HepG2 (cell line): ENCODE measurements around the gene NBEA. TPM values are rescaled to one million over a fixed set of nuclear protein-coding genes. Genes with fewer than 3 reads are reported as not detected.

Source experiments
- CBX2 ChIP-seq, 2 experiments: fragments of 200-600 bp in 1 of 2; sonication (generic); formaldehyde crosslinking in 1 of 2; IDR thresholded peaks; 2 replicates each; pipeline versions ENCODE4 v1.7.0 to v1.8.1; 2018 to 2022; ENCODE audit warnings: low read depth in 2 of 2, low read length in 1 of 2, mild to moderate bottlenecking in 1 of 2, missing genetic modification reagents in 1 of 2
- ELF1 ChIP-seq: sonication (generic); formaldehyde crosslinking; IDR thresholded peaks from 2 replicates; pipeline ENCODE4 v1.4.0; 2020; ENCODE audit warnings: missing genetic modification reagents
- FOXM1 ChIP-seq: sonication (generic); formaldehyde crosslinking; IDR thresholded peaks from 2 replicates; pipeline ENCODE4 v1.5.0; 2020; ENCODE audit warnings: missing genetic modification reagents
- HOXA7 ChIP-seq: sonication (generic); formaldehyde crosslinking; IDR thresholded peaks from 2 replicates; pipeline ENCODE4 v1.8.1; 2022; ENCODE audit warnings: mild to moderate bottlenecking, missing genetic modification reagents, moderate library complexity
- KLF11 ChIP-seq: IDR thresholded peaks from 2 replicates; pipeline ENCODE4 v1.6.1; 2016; ENCODE audit warnings: missing compliant biosample characterization
- KLF15 ChIP-seq: sonication (generic); formaldehyde crosslinking; IDR thresholded peaks from 2 replicates; pipeline ENCODE4 v1.8.1; 2023; ENCODE audit warnings: borderline replicate concordance, mild to moderate bottlenecking, inconsistent platforms, missing genetic modification reagents, mixed read lengths
- MIER3 ChIP-seq: IDR thresholded peaks from 2 replicates; pipeline ENCODE4 v1.6.1; 2016; ENCODE audit warnings: missing compliant biosample characterization, borderline replicate concordance
- PTBP1 ChIP-seq: fragments of 200-400 bp; formaldehyde crosslinking; IDR thresholded peaks from 2 replicates; pipeline ENCODE4 v1.6.1; 2018; ENCODE audit warnings: low read length, low read depth; ENCODE audit not compliant: poor library complexity, severe bottlenecking
- RBM39 ChIP-seq: fragments of 200-400 bp; formaldehyde crosslinking; IDR thresholded peaks from one replicate; pipeline ENCODE4 v1.6.1; 2018; ENCODE audit warnings: antibody characterized with exemption, mild to moderate bottlenecking, low read depth, low read length; ENCODE audit not compliant: poor library complexity, severe bottlenecking
- RCOR2 ChIP-seq: IDR thresholded peaks from 2 replicates; pipeline ENCODE4 v1.6.1; 2016; ENCODE audit warnings: missing biosample characterization, missing genetic modification reagents
- STAG1 ChIP-seq: sonication (generic); formaldehyde crosslinking; IDR thresholded peaks from 2 replicates; pipeline ENCODE4 v1.4.0; 2020; ENCODE audit warnings: missing genetic modification reagents
- ZNF891 ChIP-seq: sonication (generic); formaldehyde crosslinking; IDR thresholded peaks from 2 replicates; pipeline ENCODE4 v1.5.0; 2020; ENCODE audit warnings: mild to moderate bottlenecking, missing genetic modification reagents
- polyA plus RNA-seq, 8 experiments: library from polyadenylated mRNA; depleted of rRNA in 3 of 8; stranded (reverse) in 7 of 8; unstranded in 1 of 8; fragments of >200 nt; fragmentation: Illumina TruSeq in 4 of 8; extraction: Trizol in 4 of 8; gene quantifications; 2 replicates each; pipeline versions ENCODE4 v1.2.1 to v1.2.3, GENCODE V29; 2011 to 2016; ENCODE audit warnings: low read depth in 4 of 8, missing spikeins in 1 of 8, mixed read lengths in 1 of 8; ENCODE audit not compliant: insufficient read depth in 1 of 8
- total RNA-seq, 5 experiments: library from RNA; depleted of rRNA; stranded (reverse); fragments of >200 nt; fragmentation: Illumina TruSeq; extraction: Trizol; gene quantifications; 2 replicates each; pipeline ENCODE4 v1.2.3, GENCODE V29; 2016; ENCODE audit warnings: low read depth in 1 of 5
- TF ChIP-seq, protein P1 (sequence below): sonication (generic); formaldehyde crosslinking; IDR thresholded peaks from one replicate; pipeline ENCODE4 v1.5.1; 2020; ENCODE audit warnings: mild to moderate bottlenecking, missing genetic modification reagents; ENCODE audit errors: not compliant biosample characterization
- TF ChIP-seq, protein P2 (sequence below): sonication (generic); formaldehyde crosslinking; IDR thresholded peaks from 2 replicates; pipeline ENCODE4 v1.4.0; 2020; ENCODE audit warnings: missing genetic modification reagents, borderline replicate concordance
- TF ChIP-seq, protein P3 (sequence below): sonication (generic); formaldehyde crosslinking; IDR thresholded peaks from 2 replicates; pipeline ENCODE4 v1.8.0; 2022; ENCODE audit warnings: missing genetic modification reagents, mild to moderate bottlenecking, borderline replicate concordance

Gene NBEA
- total and polyA plus RNA-seq, 2 of the 13 experiments (the other 11 are each of a cell fraction or from before 2014, with no cell fraction given), result 2.7 to 2.8 TPM

DNA sequence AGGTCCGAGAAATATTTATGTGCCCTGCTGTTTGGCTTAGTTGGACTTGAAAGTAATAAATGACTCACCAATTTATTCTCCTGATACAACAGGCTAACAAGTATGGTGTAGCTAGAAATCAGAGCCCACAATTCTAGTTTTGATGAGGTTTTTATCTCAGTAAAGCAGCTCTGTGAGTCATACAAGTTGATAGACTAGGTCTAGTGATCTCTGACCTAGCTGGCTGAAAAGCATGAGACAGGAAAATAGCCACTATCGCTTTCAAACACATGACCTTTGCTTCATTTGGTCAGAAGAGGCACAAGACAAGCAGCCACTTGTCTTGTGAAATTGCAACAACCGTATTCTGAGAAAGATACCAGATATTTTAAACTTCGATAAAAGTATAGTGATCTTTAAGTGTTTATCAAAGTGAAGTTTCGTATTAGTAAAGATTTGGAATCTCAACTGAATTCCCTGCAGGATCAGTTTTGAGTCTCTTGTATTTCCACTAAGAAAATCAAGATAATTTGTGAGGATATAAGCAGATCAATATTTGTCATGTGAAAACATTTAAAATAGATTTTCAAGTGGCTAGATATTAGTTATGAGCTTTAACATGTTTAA, 407.7 kb downstream of the NBEA start (continued):
- TF ChIP-seq STAG1 (no peak), RCOR2 (CRISPR knock-in tag) (no peak; the same call in 1 of the 2 replicates), RBM39 (no peak), KLF15 (CRISPR knock-in tag) (no peak), CBX2 (IDR thresholded peaks at IDR 0.05; ENCODE audit: low read depth, low read length) (no peak), CBX2 (CRISPR knock-in tag; IDR thresholded peaks at IDR 0.05; ENCODE audit: low read depth) (no peak), HOXA7 (CRISPR knock-in tag) (no peak), MIER3 (CRISPR knock-in tag) (no peak; the same call in 1 of the 2 replicates), ELF1 (0 out of 2 replicates have a peak, but pooled peaks have one; percentile 13), FOXM1 (no peak), PTBP1 (no peak), ZNF891 (CRISPR knock-in tag) (no peak), KLF11 (CRISPR knock-in tag) (no peak)
- TF ChIP-seq, protein P1, sequence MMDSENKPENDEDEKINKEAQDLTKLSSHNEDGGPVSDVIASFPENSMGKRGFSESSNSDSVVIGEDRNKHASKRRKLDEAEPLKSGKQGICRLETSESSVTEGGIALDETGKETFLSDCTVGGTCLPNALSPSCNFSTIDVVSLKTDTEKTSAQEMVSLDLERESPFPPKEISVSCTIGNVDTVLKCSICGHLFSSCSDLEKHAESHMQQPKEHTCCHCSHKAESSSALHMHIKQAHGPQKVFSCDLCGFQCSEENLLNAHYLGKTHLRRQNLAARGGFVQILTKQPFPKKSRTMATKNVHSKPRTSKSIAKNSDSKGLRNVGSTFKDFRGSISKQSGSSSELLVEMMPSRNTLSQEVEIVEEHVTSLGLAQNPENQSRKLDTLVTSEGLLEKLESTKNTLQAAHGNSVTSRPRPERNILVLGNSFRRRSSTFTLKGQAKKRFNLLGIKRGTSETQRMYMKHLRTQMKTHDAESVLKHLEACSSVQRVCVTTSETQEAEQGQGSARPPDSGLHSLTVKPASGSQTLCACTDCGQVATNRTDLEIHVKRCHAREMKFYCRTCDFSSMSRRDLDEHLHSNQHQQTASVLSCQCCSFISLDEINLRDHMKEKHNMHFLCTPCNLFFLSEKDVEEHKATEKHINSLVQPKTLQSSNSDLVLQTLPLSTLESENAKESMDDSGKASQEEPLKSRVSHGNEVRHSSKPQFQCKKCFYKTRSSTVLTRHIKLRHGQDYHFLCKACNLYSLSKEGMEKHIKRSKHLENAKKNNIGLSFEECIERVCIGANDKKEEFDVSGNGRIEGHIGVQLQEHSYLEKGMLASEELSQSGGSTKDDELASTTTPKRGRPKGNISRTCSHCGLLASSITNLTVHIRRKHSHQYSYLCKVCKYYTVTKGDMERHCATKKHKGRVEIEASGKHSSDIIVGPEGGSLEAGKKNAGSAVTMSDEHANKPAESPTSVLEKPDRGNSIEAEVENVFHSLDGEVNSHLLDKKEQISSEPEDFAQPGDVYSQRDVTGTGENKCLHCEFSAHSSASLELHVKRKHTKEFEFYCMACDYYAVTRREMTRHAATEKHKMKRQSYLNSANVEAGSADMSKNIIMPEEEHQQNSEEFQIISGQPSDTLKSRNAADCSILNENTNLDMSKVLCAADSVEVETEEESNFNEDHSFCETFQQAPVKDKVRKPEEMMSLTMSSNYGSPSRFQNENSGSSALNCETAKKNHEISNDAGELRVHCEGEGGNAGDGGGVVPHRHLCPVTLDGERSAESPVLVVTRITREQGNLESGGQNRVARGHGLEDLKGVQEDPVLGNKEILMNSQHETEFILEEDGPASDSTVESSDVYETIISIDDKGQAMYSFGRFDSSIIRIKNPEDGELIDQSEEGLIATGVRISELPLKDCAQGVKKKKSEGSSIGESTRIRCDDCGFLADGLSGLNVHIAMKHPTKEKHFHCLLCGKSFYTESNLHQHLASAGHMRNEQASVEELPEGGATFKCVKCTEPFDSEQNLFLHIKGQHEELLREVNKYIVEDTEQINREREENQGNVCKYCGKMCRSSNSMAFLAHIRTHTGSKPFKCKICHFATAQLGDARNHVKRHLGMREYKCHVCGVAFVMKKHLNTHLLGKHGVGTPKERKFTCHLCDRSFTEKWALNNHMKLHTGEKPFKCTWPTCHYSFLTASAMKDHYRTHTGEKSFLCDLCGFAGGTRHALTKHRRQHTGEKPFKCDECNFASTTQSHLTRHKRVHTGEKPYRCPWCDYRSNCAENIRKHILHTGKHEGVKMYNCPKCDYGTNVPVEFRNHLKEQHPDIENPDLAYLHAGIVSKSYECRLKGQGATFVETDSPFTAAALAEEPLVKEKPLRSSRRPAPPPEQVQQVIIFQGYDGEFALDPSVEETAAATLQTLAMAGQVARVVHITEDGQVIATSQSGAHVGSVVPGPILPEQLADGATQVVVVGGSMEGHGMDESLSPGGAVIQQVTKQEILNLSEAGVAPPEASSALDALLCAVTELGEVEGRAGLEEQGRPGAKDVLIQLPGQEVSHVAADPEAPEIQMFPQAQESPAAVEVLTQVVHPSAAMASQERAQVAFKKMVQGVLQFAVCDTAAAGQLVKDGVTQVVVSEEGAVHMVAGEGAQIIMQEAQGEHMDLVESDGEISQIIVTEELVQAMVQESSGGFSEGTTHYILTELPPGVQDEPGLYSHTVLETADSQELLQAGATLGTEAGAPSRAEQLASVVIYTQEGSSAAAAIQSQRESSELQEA (CRISPR knock-in tag), result no peak
- TF ChIP-seq, protein P2, sequence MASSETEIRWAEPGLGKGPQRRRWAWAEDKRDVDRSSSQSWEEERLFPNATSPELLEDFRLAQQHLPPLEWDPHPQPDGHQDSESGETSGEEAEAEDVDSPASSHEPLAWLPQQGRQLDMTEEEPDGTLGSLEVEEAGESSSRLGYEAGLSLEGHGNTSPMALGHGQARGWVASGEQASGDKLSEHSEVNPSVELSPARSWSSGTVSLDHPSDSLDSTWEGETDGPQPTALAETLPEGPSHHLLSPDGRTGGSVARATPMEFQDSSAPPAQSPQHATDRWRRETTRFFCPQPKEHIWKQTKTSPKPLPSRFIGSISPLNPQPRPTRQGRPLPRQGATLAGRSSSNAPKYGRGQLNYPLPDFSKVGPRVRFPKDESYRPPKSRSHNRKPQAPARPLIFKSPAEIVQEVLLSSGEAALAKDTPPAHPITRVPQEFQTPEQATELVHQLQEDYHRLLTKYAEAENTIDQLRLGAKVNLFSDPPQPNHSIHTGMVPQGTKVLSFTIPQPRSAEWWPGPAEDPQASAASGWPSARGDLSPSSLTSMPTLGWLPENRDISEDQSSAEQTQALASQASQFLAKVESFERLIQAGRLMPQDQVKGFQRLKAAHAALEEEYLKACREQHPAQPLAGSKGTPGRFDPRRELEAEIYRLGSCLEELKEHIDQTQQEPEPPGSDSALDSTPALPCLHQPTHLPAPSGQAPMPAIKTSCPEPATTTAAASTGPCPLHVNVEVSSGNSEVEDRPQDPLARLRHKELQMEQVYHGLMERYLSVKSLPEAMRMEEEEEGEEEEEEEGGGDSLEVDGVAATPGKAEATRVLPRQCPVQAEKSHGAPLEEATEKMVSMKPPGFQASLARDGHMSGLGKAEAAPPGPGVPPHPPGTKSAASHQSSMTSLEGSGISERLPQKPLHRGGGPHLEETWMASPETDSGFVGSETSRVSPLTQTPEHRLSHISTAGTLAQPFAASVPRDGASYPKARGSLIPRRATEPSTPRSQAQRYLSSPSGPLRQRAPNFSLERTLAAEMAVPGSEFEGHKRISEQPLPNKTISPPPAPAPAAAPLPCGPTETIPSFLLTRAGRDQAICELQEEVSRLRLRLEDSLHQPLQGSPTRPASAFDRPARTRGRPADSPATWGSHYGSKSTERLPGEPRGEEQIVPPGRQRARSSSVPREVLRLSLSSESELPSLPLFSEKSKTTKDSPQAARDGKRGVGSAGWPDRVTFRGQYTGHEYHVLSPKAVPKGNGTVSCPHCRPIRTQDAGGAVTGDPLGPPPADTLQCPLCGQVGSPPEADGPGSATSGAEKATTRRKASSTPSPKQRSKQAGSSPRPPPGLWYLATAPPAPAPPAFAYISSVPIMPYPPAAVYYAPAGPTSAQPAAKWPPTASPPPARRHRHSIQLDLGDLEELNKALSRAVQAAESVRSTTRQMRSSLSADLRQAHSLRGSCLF, result no peak
- TF ChIP-seq, protein P3, sequence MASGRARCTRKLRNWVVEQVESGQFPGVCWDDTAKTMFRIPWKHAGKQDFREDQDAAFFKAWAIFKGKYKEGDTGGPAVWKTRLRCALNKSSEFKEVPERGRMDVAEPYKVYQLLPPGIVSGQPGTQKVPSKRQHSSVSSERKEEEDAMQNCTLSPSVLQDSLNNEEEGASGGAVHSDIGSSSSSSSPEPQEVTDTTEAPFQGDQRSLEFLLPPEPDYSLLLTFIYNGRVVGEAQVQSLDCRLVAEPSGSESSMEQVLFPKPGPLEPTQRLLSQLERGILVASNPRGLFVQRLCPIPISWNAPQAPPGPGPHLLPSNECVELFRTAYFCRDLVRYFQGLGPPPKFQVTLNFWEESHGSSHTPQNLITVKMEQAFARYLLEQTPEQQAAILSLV (CRISPR knock-in tag), result no peak
